HL-60 (cell line): ENCODE results near the gene SEC24D.

ENCODE experiments used
- DNase-seq, 2 experiments: peaks; one replicate each; pipeline ENCODE4 v3.0.0-alpha.2; 2010 to 2020; ENCODE audit warnings: low read depth in 1 of 2, low spot score in 1 of 2
- H3K27ac ChIP-seq: fragments of 250-450 bp; sonication (Bioruptor Pico); replicated peaks from 2 replicates; pipeline ENCODE4 v1.5.1; 2020; ENCODE audit warnings: mild to moderate bottlenecking, moderate library complexity
- H3K27me3 ChIP-seq: fragments of 250-450 bp; sonication (Bioruptor Pico); 2 replicates; pipeline ENCODE4 v1.5.1; 2021; ENCODE audit warnings: mild to moderate bottlenecking, moderate library complexity; ENCODE audit not compliant: insufficient read depth, poor library complexity, severe bottlenecking
- H3K4me3 ChIP-seq: replicated peaks from 2 replicates; pipeline ENCODE4 v1.5.1; 2011; ENCODE audit warnings: mild to moderate bottlenecking, control low read depth, low read length; ENCODE audit not compliant: insufficient read depth
- GABPA ChIP-seq: IDR thresholded peaks from 2 replicates; pipeline ENCODE4 v1.6.1; 2012; ENCODE audit warnings: low read depth
- POLR2AphosphoS5 ChIP-seq: IDR thresholded peaks from 2 replicates; pipeline ENCODE4 v1.6.1; 2012; ENCODE audit warnings: low read depth
- SPI1 ChIP-seq: IDR thresholded peaks from 2 replicates; pipeline ENCODE4 v1.6.1; 2012; ENCODE audit warnings: low read depth, mild to moderate bottlenecking, borderline replicate concordance
- TF ChIP-seq, protein P1 (sequence below): IDR thresholded peaks from one replicate; pipeline ENCODE4 v1.5.1; 2011; ENCODE audit warnings: low read length, control low read depth, inconsistent platforms; ENCODE audit not compliant: insufficient read depth
- TF ChIP-seq, protein P2 (sequence below): IDR thresholded peaks from 2 replicates; pipeline ENCODE4 v1.6.1; 2012; ENCODE audit warnings: low read depth; ENCODE audit not compliant: insufficient replicate concordance

The SEC24D gene

GRCh38 chr4:118727360-118727759 lies 108.6 kb downstream of the SEC24D start:
- Histone ChIP-seq H3K4me3 (no peak overlapping the region), H3K27ac (no peak overlapping the region), H3K27me3 (no peaks in the 10 kb centered on the region)
- TF ChIP-seq, protein P1, sequence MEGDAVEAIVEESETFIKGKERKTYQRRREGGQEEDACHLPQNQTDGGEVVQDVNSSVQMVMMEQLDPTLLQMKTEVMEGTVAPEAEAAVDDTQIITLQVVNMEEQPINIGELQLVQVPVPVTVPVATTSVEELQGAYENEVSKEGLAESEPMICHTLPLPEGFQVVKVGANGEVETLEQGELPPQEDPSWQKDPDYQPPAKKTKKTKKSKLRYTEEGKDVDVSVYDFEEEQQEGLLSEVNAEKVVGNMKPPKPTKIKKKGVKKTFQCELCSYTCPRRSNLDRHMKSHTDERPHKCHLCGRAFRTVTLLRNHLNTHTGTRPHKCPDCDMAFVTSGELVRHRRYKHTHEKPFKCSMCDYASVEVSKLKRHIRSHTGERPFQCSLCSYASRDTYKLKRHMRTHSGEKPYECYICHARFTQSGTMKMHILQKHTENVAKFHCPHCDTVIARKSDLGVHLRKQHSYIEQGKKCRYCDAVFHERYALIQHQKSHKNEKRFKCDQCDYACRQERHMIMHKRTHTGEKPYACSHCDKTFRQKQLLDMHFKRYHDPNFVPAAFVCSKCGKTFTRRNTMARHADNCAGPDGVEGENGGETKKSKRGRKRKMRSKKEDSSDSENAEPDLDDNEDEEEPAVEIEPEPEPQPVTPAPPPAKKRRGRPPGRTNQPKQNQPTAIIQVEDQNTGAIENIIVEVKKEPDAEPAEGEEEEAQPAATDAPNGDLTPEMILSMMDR: no peak
- no peak for TF ChIP-seq SPI1
- TF ChIP-seq, protein P2, sequence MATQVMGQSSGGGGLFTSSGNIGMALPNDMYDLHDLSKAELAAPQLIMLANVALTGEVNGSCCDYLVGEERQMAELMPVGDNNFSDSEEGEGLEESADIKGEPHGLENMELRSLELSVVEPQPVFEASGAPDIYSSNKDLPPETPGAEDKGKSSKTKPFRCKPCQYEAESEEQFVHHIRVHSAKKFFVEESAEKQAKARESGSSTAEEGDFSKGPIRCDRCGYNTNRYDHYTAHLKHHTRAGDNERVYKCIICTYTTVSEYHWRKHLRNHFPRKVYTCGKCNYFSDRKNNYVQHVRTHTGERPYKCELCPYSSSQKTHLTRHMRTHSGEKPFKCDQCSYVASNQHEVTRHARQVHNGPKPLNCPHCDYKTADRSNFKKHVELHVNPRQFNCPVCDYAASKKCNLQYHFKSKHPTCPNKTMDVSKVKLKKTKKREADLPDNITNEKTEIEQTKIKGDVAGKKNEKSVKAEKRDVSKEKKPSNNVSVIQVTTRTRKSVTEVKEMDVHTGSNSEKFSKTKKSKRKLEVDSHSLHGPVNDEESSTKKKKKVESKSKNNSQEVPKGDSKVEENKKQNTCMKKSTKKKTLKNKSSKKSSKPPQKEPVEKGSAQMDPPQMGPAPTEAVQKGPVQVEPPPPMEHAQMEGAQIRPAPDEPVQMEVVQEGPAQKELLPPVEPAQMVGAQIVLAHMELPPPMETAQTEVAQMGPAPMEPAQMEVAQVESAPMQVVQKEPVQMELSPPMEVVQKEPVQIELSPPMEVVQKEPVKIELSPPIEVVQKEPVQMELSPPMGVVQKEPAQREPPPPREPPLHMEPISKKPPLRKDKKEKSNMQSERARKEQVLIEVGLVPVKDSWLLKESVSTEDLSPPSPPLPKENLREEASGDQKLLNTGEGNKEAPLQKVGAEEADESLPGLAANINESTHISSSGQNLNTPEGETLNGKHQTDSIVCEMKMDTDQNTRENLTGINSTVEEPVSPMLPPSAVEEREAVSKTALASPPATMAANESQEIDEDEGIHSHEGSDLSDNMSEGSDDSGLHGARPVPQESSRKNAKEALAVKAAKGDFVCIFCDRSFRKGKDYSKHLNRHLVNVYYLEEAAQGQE: no peak
- no peak for TF ChIP-seq POLR2AphosphoS5
- no peak for TF ChIP-seq GABPA
- no peak for DNase-seq

GRCh38 chr4:118723369-118723768 lies 112.6 kb downstream of the SEC24D start:
- TF ChIP-seq, protein P1: no peak
- TF ChIP-seq SPI1 (no peak), POLR2AphosphoS5 (no peak), GABPA (no peak)
- TF ChIP-seq, protein P2: no peak
- Histone ChIP-seq H3K27ac (no peak overlapping the region), H3K4me3 (no peak overlapping the region), H3K27me3 (no peaks in the 10 kb centered on the region)
- no peak for DNase-seq

DNA sequence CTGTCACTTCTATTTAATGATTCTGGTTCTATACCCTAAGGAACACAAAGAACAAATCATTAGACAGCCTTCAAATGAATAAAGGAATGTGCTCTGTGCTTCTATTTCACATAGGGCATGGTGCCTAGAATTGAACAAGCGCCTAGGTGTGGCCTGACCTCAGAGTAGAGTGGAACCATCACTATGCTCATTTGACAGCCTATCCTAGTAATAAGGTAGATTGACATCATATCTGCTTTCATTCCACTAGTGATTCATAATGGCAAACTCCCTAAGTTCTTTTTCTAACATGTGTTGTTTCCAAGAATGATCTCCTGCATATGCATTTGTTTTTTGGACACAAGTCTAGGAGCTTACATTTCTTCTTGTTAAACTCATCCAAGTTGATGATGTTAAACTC lies 114.2 kb downstream of the SEC24D start:
- TF ChIP-seq, protein P1: no peak
- TF ChIP-seq, protein P2: no peak
- TF ChIP-seq POLR2AphosphoS5 (no peak), SPI1 (no peak), GABPA (no peak)
- DNase-seq: no peak
- H3K4me3 ChIP-seq: no peak overlapping the region
- H3K27ac ChIP-seq: no peak overlapping the region
- H3K27me3 ChIP-seq: no peaks in the 10 kb centered on the region
